Neuronal stem cell (in vitro differentiated cells): Measurements from ENCODE around the gene XRCC3.
A peak's percentile ranks its signal among the peaks of the same experiment; 100 is the strongest.

ENCODE experiments used
- DNase-seq: peaks from one replicate; pipeline ENCODE4 v3.0.0-alpha.2; 2013; ENCODE audit warnings: low spot score
- H2AFZ ChIP-seq: one replicate; pipeline ENCODE4 v1.6.1; 2013; ENCODE audit warnings: mild to moderate bottlenecking, low read length, inconsistent platforms
- H2AK5ac ChIP-seq: 2 replicates; pipeline ENCODE4 v1.6.1; 2013; ENCODE audit warnings: low read depth, mild to moderate bottlenecking, inconsistent platforms, low read length, moderate library complexity, mixed read lengths
- H2BK120ac ChIP-seq: 2 replicates; pipeline ENCODE4 v1.6.1; 2013; ENCODE audit warnings: low read depth, mild to moderate bottlenecking, inconsistent platforms, low read length, moderate library complexity, mixed read lengths
- H2BK12ac ChIP-seq: one replicate; pipeline ENCODE4 v1.6.1; 2013; ENCODE audit warnings: low read length, inconsistent platforms
- H2BK15ac ChIP-seq: 2 replicates; pipeline ENCODE4 v1.6.1; 2013; ENCODE audit warnings: mild to moderate bottlenecking, low read length, inconsistent platforms, mixed read lengths
- H2BK5ac ChIP-seq: one replicate; pipeline ENCODE4 v1.6.1; 2013; ENCODE audit warnings: inconsistent platforms, mild to moderate bottlenecking, low read length, moderate library complexity
- H3K14ac ChIP-seq: one replicate; pipeline ENCODE4 v1.6.1; 2013; ENCODE audit warnings: low read length, inconsistent platforms
- H3K18ac ChIP-seq: 2 replicates; pipeline ENCODE4 v1.6.1; 2013; ENCODE audit warnings: low read length, inconsistent platforms
- H3K23ac ChIP-seq: 2 replicates; pipeline ENCODE4 v1.6.1; 2013; ENCODE audit warnings: low read depth, mild to moderate bottlenecking, mixed read lengths, low read length, inconsistent platforms; ENCODE audit not compliant: poor library complexity
- H3K27ac ChIP-seq: replicated peaks from 3 replicates; pipeline ENCODE4 v1.5.1; 2013; ENCODE audit warnings: low read length, inconsistent platforms
- H3K27me3 ChIP-seq, 3 experiments: 2 replicates each; pipeline ENCODE4 v1.6.1; 2013; ENCODE audit warnings: low read length in 3 of 3, mild to moderate bottlenecking in 2 of 3, inconsistent platforms in 1 of 3, low read depth in 1 of 3, mixed read lengths in 1 of 3, moderate library complexity in 1 of 3; ENCODE audit not compliant: control insufficient read depth in 3 of 3, insufficient read depth in 3 of 3
- H3K36me3 ChIP-seq, 2 donors: replicated peaks in 1 of 2; 2 replicates each; pipeline ENCODE4 v1.6.1; 2013; ENCODE audit warnings: low read length in 2 of 2; ENCODE audit not compliant: control insufficient read depth in 2 of 2, insufficient read depth in 2 of 2
- H3K4ac ChIP-seq: 2 replicates; pipeline ENCODE4 v1.6.1; 2013; ENCODE audit warnings: inconsistent platforms, mild to moderate bottlenecking, low read length, moderate library complexity
- H3K4me1 ChIP-seq, 2 donors: 1 replicate in 1 of 2; 2 replicates in 1 of 2; pipeline ENCODE4 v1.6.1; 2013; ENCODE audit warnings: low read length in 2 of 2, low read depth in 1 of 2; ENCODE audit not compliant: control insufficient read depth in 2 of 2, insufficient read depth in 1 of 2
- H3K4me2 ChIP-seq: one replicate; pipeline ENCODE4 v1.6.1; 2013; ENCODE audit warnings: mild to moderate bottlenecking, low read length, inconsistent platforms; ENCODE audit not compliant: insufficient read depth, poor library complexity, severe bottlenecking
- H3K4me3 ChIP-seq, 2 donors: 2 replicates each; pipeline ENCODE4 v1.5.1; 2013; ENCODE audit warnings: low read length in 2 of 2, mild to moderate bottlenecking in 2 of 2, inconsistent platforms in 1 of 2, moderate library complexity in 1 of 2
- H3K79me1 ChIP-seq: one replicate; pipeline ENCODE4 v1.6.1; 2013; ENCODE audit warnings: low read depth, mild to moderate bottlenecking, inconsistent platforms, low read length, moderate library complexity
- H3K9ac ChIP-seq: one replicate; pipeline ENCODE4 v1.6.1; 2013; ENCODE audit warnings: mild to moderate bottlenecking, low read depth, low read length, inconsistent platforms; ENCODE audit not compliant: poor library complexity
- H3K9me3 ChIP-seq, 2 donors: replicated peaks in 1 of 2; 2 replicates each; pipeline versions ENCODE3 to v1.6.1; 2013; ENCODE audit warnings: low read length in 2 of 2, mild to moderate bottlenecking in 2 of 2, inconsistent platforms in 1 of 2, low read depth in 1 of 2, mixed read lengths in 1 of 2, moderate library complexity in 1 of 2; ENCODE audit not compliant: control insufficient read depth in 2 of 2, insufficient read depth in 1 of 2
- H4K8ac ChIP-seq: one replicate; pipeline ENCODE4 v1.6.1; 2013; ENCODE audit warnings: low read depth, mild to moderate bottlenecking, inconsistent platforms, low read length, moderate library complexity
- H4K91ac ChIP-seq: one replicate; pipeline ENCODE4 v1.6.1; 2013; ENCODE audit warnings: low read length, low read depth, mild to moderate bottlenecking, inconsistent platforms; ENCODE audit not compliant: poor library complexity
- WGBS, 2 donors: extraction: QIAGEN DNeasy Blood & Tissue Kit; methylation state at CpG; one replicate each; pipeline ENCODE4 v1.1.7; 2013; ENCODE audit warnings: missing lambda C conversion rate in 2 of 2, mixed read lengths in 1 of 2; ENCODE audit not compliant: insufficient read length in 2 of 2, insufficient replicate concordance in 1 of 2; ENCODE audit errors: extremely low coverage in 2 of 2; 5-methylcytosine and 5-hydroxymethylcytosine counted together

Gene XRCC3

GRCh38 chr14:103713304-103714062 is 1.8 kb downstream of the XRCC3 start:
- Histone ChIP-seq H3K4me1 (peaks cover 26 to 27% of the 10 kb centered on the region in 2 donors), H3K36me3 (peaks cover 10 to 69% of the 10 kb centered on the region in 2 donors), H3K23ac (peak overlapping the region; percentile 68), H3K4me3 (peak overlapping the region in 1 of 2 donors; percentile 85), H2AFZ (no peak overlapping the region), H3K18ac (no peak overlapping the region), H3K9me3 (no peaks in the 10 kb centered on the region), H2BK120ac (no peak overlapping the region), H3K27me3 (no peaks in the 10 kb centered on the region), H2BK5ac (peak overlapping the region; percentile 39), H2AK5ac (peak overlapping the region; percentile 13), H4K8ac (no peak overlapping the region), H3K9ac (no peak overlapping the region), H3K79me1 (peaks cover 29% of the 10 kb centered on the region), H3K27ac (no peak overlapping the region), H3K14ac (no peak overlapping the region), H2BK15ac (no peak overlapping the region), H3K4me2 (no peak overlapping the region), H2BK12ac (no peak overlapping the region), H3K4ac (no peak overlapping the region), H4K91ac (no peak overlapping the region)
- no peak for DNase-seq
- no CpG with 5 or more reads among the region's 18 CpGs for WGBS, 2 donors

DNA sequence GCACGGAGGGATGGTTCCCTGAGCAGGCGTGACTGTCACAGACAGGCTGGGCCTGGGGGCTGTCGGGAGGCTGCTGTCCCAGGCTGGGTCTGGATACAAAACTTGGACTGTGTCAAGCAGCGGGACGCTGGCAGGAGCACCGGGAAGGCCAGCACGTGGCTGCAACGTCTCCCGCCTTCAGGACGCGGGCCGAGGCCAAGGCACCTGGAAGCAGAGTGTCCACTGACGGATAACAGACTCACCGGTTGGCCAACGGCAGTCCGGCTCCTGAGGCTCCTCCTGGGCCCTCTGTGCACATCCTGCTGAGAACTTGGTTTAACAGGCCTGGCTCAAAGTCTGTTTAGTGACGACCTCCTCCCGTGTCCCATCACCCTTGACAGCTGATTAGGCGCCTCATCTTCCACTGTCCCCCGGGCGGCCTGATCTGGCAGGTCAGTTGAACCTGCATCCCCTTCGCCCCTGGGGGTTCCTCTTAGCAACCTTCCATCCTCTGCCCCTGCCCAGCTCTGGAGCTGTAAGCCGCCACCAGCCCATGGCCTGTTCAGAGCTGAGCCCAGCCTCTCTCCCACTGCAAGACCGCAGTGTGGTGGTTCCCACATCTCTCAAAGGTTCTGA is 2.5 kb downstream of the XRCC3 start:
- Histone ChIP-seq H2AFZ (no peak overlapping the region), H3K18ac (peak overlapping the region; percentile 71), H2BK120ac (no peak overlapping the region), H3K4me2 (no peak overlapping the region), H3K4me1 (peaks cover 22 to 23% of the 10 kb centered on the region in 2 donors), H3K9me3 (no peaks in the 10 kb centered on the region), H2BK12ac (no peak overlapping the region), H4K8ac (no peak overlapping the region), H3K9ac (peak overlapping the region; percentile 60), H3K14ac (no peak overlapping the region), H3K23ac (peak overlapping the region; percentile 73), H3K36me3 (peaks cover 17 to 69% of the 10 kb centered on the region in 2 donors), H2AK5ac (peak overlapping the region; percentile 75), H3K27me3 (no peaks in the 10 kb centered on the region), H2BK15ac (no peak overlapping the region), H4K91ac (no peak overlapping the region), H2BK5ac (peak overlapping the region; percentile 39), H3K27ac (no peak overlapping the region), H3K4ac (no peak overlapping the region), H3K4me3 (no peak overlapping the region), H3K79me1 (peaks cover 31% of the 10 kb centered on the region)
- no CpG with 5 or more reads among the region's 24 CpGs for WGBS, 2 donors
- no peak for DNase-seq

GRCh38 chr14:103711516-103712431 is 3.5 kb downstream of the XRCC3 start:
- Histone ChIP-seq H3K4ac (no peak overlapping the region), H3K14ac (no peak overlapping the region), H3K23ac (peak overlapping the region; percentile 80), H2AK5ac (no peak overlapping the region), H3K9me3 (no peaks in the 10 kb centered on the region), H3K4me2 (no peak overlapping the region), H3K27me3 (no peaks in the 10 kb centered on the region), H4K8ac (peak overlapping the region; percentile 65), H2AFZ (no peak overlapping the region), H2BK5ac (peak overlapping the region; percentile 39), H2BK15ac (peak overlapping the region; percentile 26), H3K18ac (peak overlapping the region; percentile 48), H3K4me1 (peaks cover 13 to 18% of the 10 kb centered on the region in 2 donors), H3K79me1 (peaks cover 26% of the 10 kb centered on the region), H3K36me3 (peaks cover 23 to 72% of the 10 kb centered on the region in 2 donors), H2BK120ac (no peak overlapping the region), H3K4me3 (no peak overlapping the region), H3K9ac (peak overlapping the region; percentile 21), H4K91ac (no peak overlapping the region), H3K27ac (peak overlapping the region; percentile 7), H2BK12ac (peak overlapping the region; percentile 58)
- no peak for DNase-seq
- no CpG with 5 or more reads among the region's 27 CpGs for WGBS, 2 donors
